Activated CD8-positive, alpha-beta T cell treated with anti-CD3 and anti-CD28 coated beads for 36 hours (primary cell): ENCODE data around the gene CCDC152. TPM values are rescaled to one million over a fixed set of nuclear protein-coding genes. Genes with fewer than 3 reads are reported as not detected.

Experiments used
- ATAC-seq: fragments of 200-7000 bp; cut with Tn5 transposase; one replicate; pipeline ENCODE4 v1.10.0; 2021; ENCODE audit warnings: mild to moderate bottlenecking, moderate library complexity
- CTCF ChIA-PET: fragments of 350-600 bp; sonication (Branson Sonifier 250); formaldehyde crosslinking; loops from one replicate; lab custom pipeline; 2021; ENCODE audit warnings: antibody characterized with exemption; lab: Charles Lee
- POLR2A ChIA-PET: fragments of 350-600 bp; sonication (Branson Sonifier 250); formaldehyde crosslinking; loops from one replicate; lab custom pipeline; 2021; ENCODE audit warnings: antibody characterized with exemption; lab: Charles Lee
- DNase-seq: peaks from one replicate; pipeline ENCODE4 v3.0.0-alpha.2; 2020
- H3K27ac Mint-ChIP-seq: one replicate; pipeline ENCODE4 v1.8.0; 2021; ENCODE audit warnings: mild to moderate bottlenecking, mixed read lengths
- H3K27me3 Mint-ChIP-seq: one replicate; pipeline ENCODE4 v1.8.0; 2021; ENCODE audit warnings: mixed read lengths
- H3K36me3 Mint-ChIP-seq: one replicate; pipeline ENCODE4 v1.8.0; 2021; ENCODE audit warnings: low read depth, mixed read lengths
- H3K4me1 Mint-ChIP-seq: one replicate; pipeline ENCODE4 v1.8.0; 2021; ENCODE audit warnings: low read depth, mixed read lengths
- H3K4me3 Mint-ChIP-seq: one replicate; pipeline ENCODE4 v1.8.0; 2021; ENCODE audit warnings: mild to moderate bottlenecking, moderate library complexity, mixed read lengths
- H3K9me3 Mint-ChIP-seq: one replicate; pipeline ENCODE4 v1.8.0; 2021; ENCODE audit warnings: mixed read lengths
- intact Hi-C: fragments of 100-400 bp; cut with micrococcal nuclease; formaldehyde crosslinking; loops from one replicate; pipeline ENCODE4 v1.10.0; 2022
- total RNA-seq, 2 experiments: library from RNA; stranded (reverse); gene quantifications; one replicate each; pipeline ENCODE4 v1.2.3, GENCODE V29; 2021
- TF ChIP-seq, protein P1 (sequence below): fragments of 200-600 bp; IDR thresholded peaks from one replicate; pipeline ENCODE4 v1.8.0; 2022; ENCODE audit warnings: antibody characterized with exemption, mild to moderate bottlenecking

CCDC152 gene
- total RNA-seq, 2 experiments from 2014 or later = 10.1 to 10.8 TPM

DNA sequence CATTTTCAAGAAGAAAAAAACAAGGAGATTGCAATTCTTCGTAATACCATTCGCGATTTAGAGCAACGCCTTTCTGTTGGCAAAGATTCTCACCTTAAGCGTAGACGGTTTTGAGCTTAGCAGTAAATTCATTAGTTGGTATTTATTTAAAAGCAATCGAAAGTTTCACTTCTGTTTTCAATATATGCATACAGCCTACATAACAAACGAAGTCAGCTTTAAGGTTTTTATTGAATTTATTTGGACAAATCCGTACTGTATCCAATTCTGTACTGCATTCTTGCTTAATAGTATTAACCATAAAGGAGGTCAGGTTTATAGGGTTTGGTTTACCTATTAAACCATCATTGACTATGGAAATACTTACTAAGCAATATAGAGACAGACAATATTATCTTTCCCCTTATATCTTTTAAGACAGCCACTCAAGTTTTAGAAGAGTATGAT, 43.1 kb downstream of the CCDC152 start:
- H3K4me3 Mint-ChIP-seq = no peak overlapping the region
- intact Hi-C loops = no loop called here
- no peaks in the 10 kb centered on the region for H3K4me1 Mint-ChIP-seq
- H3K27me3 Mint-ChIP-seq = no peaks in the 10 kb centered on the region
- H3K27ac Mint-ChIP-seq = no peak overlapping the region
- DNase-seq (no peak), ATAC-seq (no peak)
- peaks cover 8% of the 10 kb centered on the region for H3K36me3 Mint-ChIP-seq
- ChIA-PET CTCF (no interaction called here), POLR2A (no interaction called here)
- H3K9me3 Mint-ChIP-seq = no peaks in the 10 kb centered on the region
- TF ChIP-seq, protein P1, sequence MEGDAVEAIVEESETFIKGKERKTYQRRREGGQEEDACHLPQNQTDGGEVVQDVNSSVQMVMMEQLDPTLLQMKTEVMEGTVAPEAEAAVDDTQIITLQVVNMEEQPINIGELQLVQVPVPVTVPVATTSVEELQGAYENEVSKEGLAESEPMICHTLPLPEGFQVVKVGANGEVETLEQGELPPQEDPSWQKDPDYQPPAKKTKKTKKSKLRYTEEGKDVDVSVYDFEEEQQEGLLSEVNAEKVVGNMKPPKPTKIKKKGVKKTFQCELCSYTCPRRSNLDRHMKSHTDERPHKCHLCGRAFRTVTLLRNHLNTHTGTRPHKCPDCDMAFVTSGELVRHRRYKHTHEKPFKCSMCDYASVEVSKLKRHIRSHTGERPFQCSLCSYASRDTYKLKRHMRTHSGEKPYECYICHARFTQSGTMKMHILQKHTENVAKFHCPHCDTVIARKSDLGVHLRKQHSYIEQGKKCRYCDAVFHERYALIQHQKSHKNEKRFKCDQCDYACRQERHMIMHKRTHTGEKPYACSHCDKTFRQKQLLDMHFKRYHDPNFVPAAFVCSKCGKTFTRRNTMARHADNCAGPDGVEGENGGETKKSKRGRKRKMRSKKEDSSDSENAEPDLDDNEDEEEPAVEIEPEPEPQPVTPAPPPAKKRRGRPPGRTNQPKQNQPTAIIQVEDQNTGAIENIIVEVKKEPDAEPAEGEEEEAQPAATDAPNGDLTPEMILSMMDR = no peak

DNA sequence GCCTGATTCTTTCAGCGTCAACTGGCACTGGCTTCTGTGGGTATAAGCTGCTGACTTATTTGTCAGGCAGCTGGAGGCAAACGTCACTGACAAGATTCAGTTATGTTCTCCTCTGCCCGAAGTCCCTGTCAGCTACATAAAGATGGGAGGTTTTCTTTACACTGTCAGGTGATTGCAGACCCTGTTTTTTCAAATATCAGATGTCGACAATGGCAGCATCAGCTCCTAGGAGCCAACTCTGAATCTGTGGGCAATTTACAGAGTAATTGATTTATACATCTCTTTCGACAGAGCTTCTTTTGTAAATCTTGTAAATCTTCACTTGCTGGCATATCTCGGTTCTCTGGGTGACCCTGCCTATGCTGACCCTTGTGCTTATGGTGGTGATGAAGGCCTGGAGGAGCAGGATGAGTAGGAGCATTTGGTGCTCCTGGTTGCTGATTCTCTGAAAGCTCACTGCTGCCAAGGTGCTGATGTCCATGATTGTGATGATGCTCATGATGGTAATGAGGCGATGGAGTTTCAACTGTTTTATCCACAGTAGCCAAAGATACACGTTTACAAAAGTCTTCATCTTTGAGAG, 44.2 kb downstream of the CCDC152 start:
- no peak overlapping the region for H3K27ac Mint-ChIP-seq
- CTCF ChIA-PET = interaction anchor here (2.3 kb wide), 1 partner anchor 88 kb away, joined by 6 read pairs; no protein-coding TSS in a partner anchor
- intact Hi-C loops = no loop called here
- H3K27me3 Mint-ChIP-seq = no peaks in the 10 kb centered on the region
- no peak for DNase-seq
- POLR2A ChIA-PET = no interaction called here
- TF ChIP-seq, protein P1 = no peak
- no peaks in the 10 kb centered on the region for H3K9me3 Mint-ChIP-seq
- peaks cover 8% of the 10 kb centered on the region for H3K36me3 Mint-ChIP-seq
- ATAC-seq = no peak
- no peaks in the 10 kb centered on the region for H3K4me1 Mint-ChIP-seq
- H3K4me3 Mint-ChIP-seq = no peak overlapping the region

DNA sequence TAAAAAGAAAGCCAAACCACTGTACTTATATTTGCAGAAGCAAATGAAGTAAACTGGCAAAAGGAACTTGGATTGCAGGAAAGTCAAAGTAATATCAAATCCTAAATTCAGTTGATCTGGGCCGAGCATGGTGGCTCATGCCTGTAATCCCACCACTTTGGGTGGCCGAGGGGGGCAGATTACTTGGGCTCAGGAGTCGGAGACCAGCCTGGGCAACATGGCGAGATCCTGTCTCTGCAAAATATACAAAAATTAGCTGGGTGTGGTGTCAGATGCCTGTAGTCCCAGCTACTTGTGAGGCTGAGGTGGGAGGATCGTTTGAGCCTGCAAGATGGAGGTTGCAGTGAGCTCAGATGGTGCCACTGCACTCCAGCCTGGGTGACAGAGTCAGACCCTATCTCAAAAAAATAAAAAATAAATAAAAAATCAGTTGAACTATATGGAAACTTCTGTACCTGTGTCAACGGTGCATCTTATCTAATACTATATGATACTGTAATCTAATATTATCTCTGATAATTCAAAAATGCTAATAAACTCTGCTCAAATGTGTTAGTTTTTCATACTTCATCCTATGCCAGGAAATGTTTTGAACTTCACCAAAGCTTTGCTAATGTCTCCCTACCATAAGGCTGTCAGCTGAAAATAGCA, 45.0 kb downstream of the CCDC152 start:
- Mint-ChIP-seq H3K27ac (no peak overlapping the region), H3K27me3 (no peaks in the 10 kb centered on the region), H3K36me3 (peaks cover 8% of the 10 kb centered on the region), H3K4me1 (no peaks in the 10 kb centered on the region), H3K9me3 (no peaks in the 10 kb centered on the region), H3K4me3 (no peak overlapping the region)
- TF ChIP-seq, protein P1 = no peak
- DNase-seq = no peak
- ATAC-seq = no peak
- POLR2A ChIA-PET = no interaction called here
- intact Hi-C loops = no loop called here
- CTCF ChIA-PET = interaction anchor here (2.3 kb wide), 1 partner anchor 88 kb away, joined by 6 read pairs; no protein-coding TSS in a partner anchor

DNA sequence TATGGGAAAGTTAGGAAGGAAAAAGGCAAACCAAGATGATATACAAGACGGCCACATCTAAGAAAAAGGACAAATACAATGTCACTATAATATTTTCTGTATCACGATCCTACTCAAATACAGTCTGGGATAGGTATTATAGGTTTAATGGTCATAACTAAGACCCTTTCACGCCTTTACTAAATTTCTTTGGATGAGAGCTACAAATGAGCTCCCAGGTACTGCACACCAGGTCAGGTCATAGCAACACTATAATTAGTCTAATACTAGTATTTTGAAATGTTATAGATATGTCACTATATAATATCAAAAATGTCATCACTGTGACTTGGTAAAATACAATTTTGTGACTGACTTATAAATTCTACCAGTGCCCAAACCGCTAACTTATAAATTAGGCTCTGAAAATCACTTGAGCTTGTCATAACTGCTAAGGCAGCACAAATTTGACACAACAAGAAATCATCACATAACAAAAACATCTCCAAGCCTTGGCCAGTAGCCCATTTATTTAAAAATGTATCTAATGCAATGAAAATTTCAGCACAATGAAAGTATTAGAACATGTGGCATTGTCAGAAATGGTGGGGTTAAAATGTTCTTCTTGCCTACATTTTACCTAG, 48.2 kb downstream of the CCDC152 start:
- Mint-ChIP-seq H3K4me3 (no peak overlapping the region), H3K27ac (no peak overlapping the region), H3K27me3 (no peaks in the 10 kb centered on the region), H3K4me1 (no peaks in the 10 kb centered on the region), H3K9me3 (no peaks in the 10 kb centered on the region), H3K36me3 (peaks cover 2% of the 10 kb centered on the region)
- no peak for ATAC-seq
- intact Hi-C loops = no loop called here
- DNase-seq = no peak
- TF ChIP-seq, protein P1 = no peak
- ChIA-PET POLR2A (no interaction called here), CTCF (no interaction called here)
